GM15510 (cell line): ENCODE data around the gene PPM1M.

Experiments used
- POLR2A ChIP-seq: IDR thresholded peaks from 3 replicates; pipeline ENCODE4 v1.6.1; 2011; ENCODE audit warnings: borderline replicate concordance; ENCODE audit not compliant: insufficient read length; ENCODE audit errors: extremely low read depth

Gene PPM1M

DNA sequence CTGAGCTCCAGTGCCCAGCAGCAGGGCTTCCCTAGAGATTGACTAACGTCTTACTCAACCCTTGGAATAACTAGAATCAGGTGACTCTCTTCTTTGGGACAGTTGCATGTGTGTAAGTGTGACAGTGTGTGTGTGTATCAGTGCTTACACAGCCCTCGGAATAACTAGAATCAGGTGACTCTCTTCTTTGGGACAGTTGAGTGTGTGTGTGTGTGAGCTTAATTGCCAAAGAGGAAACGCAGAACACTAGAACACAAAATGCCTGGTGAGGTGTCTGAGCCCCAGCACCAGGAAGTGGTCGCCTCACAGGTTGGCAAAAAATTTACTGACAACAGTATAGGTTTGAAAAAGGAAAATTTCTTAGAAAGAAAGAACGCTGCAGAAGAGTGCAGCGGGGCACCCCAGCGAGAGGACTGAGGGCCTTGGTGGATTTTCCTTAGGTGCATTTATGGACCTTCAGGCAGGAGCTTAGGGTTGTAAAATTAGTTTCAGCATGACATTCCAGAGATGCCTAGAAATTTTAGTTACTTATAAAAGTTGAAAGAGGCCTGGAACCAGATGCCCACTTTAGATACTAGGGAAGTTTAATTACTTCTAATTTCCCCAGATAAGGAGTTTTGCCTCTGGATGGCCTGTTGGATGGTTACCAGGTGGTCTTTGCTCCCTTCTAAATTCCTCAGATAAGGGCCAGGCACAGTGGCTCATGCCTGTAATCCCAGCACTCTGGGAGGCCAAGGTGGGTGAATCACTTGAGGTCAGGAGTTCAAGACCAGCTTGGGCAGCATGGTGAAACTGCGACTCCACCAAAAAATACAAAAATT, 36.6 kb downstream of the PPM1M start:
- TF ChIP-seq POLR2A: no peak

DNA sequence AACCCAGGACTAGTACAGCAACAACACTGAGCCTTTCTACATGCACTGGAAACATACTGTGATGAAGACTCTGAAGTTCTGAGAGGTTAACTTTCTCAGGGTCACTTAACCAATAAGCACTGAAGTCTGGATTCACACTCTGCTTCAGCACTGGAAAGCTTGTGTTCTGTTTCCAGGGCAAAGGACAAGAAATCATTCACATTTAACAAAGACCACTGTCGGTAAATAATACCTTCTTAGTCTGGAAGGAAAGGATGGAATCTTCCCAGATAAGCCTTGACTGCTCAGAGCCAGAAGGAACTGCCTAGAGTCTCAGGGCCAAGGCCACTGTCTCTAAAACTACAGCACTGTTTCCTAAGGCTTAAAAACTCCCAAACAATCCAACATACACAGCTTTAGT, 37.7 kb downstream of the PPM1M start:
- TF ChIP-seq POLR2A: no peak

DNA sequence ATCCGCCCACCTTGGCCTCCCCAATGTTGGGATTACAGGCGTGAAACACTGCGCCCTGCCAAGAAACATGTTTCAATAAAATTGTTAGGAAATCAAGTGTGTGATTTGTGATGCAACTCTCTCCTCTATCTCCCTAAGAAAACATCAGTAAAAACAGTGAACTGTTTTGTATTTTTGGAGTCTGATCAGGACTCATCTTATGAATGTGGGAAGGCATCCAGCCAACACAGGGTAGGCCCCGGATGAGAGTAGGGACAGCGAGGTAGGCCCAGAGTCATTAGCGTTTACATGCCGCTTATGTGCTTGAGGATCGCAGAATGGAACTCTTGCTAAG, 41.2 kb downstream of the PPM1M start:
- no peak for TF ChIP-seq POLR2A

DNA sequence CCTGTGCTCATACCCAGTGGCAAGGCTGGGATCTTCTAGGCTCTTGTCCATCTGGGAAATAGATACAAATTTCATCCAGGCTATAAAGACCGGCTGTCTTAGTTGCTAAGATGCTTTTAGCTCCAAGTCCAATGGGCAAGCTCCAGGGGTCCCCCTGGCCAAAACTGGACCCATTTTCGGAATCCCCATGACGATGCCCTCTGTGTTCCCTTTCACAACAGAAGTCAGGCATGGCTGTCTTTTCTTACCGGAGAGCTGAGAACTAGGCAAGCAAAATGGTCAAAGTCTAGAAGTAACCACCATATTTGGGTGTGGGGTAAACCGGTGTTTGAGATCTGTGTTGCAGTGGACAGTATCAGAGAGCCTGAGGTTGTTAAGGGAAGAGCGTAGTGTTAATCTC, 43.1 kb downstream of the PPM1M start:
- no peak for TF ChIP-seq POLR2A

DNA sequence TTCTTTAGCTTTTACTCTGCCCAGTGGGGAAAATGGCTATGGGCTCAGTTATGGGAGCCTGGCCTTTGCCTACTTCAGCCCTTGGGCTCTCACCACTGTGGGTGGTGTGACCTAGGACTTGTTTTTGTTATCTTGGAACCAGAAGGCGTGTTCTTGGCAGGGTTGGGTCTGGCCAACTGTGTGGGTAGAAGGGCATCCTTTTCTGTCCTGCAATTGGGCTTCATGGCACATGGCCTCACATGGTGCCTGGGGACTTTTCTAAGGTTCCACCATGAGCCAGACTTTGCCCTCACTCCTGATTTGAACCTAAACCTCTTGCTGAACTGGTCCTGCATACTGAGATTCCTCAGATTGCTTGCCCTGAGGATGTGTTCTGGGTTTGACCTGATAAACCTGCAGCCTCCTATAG, 43.8 kb downstream of the PPM1M start:
- no peak for TF ChIP-seq POLR2A

DNA sequence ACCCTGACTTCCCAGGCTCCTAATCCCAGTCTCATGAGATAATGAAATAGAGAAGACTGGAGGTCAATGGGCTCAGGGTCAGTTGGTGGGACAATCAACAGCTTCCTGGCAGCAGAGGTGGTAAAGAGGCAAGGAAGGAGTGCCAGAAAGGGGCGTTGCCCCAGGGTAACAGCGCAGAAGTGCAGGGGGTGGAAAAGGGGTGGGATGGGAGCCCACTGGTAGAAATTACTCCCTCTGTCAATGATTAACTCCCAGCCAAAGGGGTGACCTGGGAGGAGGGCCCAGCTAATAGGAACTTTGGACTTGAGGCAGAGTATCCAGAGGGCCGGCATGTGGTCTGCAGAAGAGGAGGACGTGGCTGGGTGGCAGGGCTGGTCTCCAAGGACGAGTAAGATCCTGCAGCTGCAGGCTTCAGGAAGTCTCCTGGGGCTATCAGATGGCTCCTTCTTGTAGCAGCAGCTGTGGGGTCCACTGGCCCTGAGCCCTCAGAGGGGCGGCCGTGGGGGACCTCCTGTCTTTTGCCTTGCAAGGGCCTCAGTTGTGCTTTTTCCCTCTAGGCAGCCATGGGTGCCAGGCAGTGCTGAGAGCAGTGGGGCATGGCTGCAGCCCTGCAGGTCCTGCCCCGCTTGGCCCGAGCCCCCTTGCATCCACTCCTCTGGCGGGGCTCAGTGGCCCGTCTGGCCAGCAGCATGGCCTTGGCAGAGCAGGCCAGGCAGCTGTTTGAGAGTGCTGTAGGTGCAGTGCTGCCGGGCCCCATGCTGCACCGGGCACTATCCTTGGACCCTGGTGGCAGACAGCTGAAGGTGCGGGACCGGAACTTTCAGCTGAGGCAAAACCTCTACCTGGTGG, 44.4 kb downstream of the PPM1M start:
- no peak for TF ChIP-seq POLR2A

DNA sequence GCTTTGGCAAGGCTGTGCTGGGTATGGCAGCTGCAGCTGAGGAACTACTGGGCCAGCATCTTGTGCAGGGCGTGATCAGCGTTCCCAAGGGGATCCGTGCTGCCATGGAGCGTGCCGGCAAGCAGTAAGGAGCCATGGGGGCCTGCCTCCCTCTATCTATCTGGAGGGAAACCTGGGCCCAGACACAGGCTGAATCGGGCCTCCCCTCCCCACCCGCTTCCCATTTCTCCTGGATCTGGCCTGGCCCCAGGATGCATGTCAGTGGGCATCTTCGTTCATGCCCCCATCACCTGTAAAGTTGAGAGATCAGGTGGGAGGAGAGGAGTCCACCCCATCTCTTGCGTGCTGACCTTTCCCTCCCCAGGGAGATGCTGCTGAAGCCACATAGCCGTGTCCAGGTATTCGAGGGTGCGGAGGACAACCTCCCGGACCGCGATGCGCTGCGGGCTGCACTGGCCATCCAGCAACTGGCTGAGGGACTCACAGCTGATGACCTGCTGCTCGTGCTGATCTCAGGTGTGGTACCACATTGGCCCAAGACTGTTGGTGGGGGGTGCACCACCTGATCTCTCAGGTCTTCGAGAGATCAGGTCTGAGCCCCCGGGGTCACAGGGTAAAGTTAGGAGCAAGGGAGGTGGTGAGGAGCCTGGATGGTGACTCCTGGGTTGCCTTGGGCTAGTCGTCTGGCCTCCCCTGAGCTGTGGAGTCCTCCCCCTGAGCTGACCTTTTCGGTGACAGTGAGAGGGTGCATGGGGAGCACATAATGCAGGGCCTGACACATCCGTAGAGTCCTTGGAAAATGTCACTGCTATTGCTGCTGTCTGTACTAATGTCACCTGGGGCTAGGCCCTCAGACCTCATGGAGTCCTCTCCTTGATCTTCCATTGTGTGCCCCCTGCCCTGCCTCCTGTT, 45.3 kb downstream of the PPM1M start:
- TF ChIP-seq POLR2A: no peak

DNA sequence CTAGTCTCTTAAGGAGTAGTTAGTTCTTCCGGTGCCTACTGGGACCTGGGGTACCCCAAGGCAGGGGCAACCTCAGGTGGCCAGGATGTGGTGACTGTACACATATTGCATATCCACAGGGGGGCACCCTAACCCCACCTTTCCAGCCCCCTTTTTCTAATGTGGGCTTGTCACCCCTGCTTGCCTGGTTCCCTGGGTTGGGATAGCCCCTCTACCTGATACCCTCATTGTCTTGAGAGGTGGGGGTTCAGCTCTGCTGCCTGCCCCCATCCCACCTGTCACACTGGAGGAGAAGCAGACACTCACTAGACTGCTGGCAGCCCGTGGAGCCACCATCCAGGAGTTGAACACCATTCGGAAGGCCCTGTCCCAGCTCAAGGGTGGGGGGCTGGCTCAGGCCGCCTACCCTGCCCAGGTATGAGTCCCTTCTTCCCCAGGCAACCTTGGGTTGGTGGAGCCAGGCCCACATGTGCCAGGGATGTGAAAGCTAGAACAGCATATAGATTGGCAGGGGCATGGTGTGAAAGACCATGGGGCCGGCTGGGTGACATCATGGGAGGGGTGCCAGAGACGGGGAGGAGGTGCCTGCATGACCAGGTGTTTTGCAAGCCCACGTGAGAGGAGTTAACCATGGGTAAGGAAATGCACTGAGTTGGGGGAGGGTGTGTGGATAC, 46.1 kb downstream of the PPM1M start:
- no peak for TF ChIP-seq POLR2A

DNA sequence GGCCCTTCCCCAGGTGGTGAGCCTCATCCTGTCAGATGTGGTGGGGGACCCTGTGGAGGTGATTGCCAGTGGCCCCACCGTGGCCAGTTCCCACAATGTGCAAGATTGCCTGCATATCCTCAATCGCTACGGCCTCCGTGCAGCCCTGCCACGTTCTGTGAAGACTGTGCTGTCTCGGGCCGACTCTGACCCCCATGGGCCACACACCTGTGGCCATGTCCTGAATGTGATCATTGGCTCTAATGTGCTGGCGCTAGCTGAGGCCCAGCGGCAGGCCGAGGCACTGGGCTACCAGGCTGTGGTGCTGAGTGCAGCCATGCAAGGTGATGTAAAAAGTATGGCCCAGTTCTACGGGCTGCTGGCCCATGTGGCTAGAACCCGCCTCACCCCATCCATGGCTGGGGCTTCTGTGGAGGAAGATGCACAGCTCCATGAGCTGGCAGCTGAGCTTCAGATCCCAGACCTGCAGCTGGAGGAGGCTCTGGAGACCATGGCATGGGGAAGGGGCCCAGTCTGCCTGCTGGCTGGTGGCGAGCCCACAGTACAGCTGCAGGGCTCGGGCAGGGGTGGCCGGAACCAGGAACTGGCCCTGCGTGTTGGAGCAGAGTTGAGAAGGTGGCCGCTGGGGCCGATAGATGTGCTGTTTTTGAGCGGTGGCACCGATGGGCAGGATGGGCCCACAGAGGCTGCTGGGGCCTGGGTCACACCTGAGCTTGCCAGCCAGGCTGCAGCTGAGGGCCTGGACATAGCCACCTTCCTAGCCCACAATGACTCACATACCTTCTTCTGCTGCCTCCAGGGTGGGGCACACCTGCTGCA, 46.9 kb downstream of the PPM1M start:
- TF ChIP-seq POLR2A: no peak

DNA sequence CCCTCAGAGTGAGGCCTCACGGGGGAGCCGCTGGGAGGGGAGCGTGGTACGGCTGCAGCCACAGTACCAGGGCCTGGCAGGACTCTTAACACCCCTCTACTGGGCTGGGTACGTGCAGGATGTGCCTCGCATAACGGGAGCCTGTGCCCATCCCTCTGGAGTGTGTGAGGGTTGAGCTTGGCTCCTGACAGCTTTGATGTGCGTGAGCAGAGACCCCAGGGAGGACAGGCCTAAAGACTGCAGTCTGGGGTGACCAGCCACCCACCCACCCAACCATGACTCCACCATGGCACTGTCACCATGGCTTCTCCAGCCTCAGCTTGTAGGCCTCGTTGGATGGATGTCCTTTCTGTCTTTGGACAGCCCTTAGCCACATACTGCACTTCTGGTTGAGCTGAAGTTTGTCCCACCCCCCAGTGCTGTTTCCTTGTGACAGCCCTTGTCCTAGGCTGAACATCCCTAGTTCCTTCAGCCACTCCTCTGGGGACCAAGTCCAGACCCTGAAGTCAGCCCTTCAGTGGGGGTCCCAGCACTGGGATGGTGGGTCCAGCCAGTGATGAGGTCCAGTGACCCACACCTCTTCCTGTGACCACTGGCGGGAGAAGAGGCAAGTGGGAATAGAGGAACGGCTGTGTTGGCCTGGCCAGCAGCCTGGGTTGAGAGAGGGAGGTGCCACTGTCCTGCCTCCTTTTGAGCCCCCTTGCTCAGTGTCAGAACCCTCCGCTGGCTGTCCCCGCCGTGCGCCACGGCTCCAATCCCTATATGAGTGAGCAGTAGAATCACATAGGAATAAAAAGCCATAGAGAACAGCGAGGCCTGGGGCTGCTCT, 48.1 kb downstream of the PPM1M start:
- TF ChIP-seq POLR2A: no peak

DNA sequence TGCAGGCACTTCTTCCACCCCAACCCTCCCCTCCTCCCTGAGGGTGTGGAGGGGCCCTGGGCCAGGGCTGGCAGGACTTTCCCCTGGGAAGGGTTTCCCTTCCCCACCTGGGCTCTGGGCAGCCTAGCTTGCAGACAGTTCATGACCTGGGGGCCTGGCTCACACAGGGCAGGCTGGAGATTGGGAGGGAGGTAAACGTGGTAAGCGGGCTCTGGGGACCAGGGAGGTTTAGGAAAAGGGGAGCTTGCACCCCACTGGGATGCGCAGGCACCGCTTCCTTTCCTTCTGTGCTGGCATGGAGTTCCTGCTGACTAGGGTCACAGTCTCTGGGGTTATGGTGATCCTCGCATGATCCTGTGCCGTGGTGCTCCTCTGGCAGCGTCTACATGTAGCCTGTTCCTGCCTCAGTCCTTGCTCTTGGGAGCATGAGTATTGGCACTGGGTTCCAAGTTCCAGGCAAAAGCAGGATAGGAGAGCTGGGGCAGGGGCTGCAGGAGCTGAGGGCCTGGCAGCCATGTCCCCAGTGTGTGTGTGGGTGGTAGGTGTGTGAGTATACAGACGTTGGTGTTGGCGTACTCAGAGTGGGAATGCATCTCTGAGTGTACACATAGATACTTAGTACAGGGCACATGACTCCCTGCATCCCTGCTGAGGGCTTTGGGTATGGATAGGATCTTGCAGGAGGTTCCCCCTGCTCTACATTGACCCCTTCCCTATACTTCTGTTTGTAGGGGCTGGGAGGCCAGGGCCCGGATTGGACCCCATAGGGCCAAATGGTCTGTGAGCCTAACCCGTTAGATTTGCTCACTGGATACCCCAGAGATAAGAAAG, 49.0 kb downstream of the PPM1M start:
- TF ChIP-seq POLR2A: no peak

DNA sequence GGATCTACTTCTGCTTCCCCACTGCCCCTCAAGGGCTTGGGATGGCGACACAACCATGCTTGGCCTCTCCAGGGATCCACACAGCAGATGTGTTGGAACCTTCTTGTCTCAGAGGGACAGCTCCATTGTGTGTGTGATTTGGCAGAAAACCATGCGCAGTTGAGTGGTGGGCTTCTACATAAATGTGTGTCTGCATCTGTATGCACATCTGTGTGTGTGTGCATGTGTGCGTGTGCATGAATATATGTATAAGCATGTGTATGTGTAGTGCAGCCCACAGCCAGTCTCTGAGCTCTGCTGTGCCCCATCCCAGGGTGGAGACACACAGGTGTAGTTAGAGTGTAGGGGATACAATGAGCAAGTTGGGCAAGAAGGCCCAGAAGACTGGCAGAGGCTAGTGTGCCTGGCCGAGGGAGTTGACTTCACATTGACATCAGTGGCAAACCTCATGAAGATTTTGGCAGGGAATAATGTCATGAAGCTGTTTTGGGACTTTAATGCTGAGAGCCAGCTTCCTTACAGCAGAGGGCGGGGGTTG, 50.2 kb downstream of the PPM1M start:
- TF ChIP-seq POLR2A: no peak
